Osteoblast (primary cell): ENCODE data around the gene ARMH2. TPM values are rescaled to one million over a fixed set of nuclear protein-coding genes. Genes with fewer than 3 reads are reported as not detected.

ENCODE experiments used
- DNase-seq: peaks from one replicate; pipeline ENCODE4 v3.0.0; 2011; ENCODE audit warnings: low spot score, mixed read lengths; ENCODE audit not compliant: insufficient read length; ENCODE audit errors: missing footprints
- H2AFZ ChIP-seq: 2 replicates; pipeline ENCODE4 v1.6.0; 2011; ENCODE audit warnings: mild to moderate bottlenecking, low read length
- H3K27ac ChIP-seq: 2 replicates; pipeline ENCODE4 v1.5.1; 2011; ENCODE audit warnings: mild to moderate bottlenecking, low read depth, low read length, moderate library complexity
- H3K27me3 ChIP-seq: 2 replicates; pipeline ENCODE4 v1.6.0; 2012; ENCODE audit warnings: mild to moderate bottlenecking, control low read depth, inconsistent platforms, low read length, moderate library complexity; ENCODE audit not compliant: insufficient read depth
- H3K36me3 ChIP-seq: 2 replicates; pipeline ENCODE4 v1.5.1; 2011; ENCODE audit warnings: mild to moderate bottlenecking, low read length, control low read depth, moderate library complexity; ENCODE audit not compliant: insufficient read depth
- H3K4me1 ChIP-seq: 2 replicates; pipeline ENCODE4 v1.5.1; 2011; ENCODE audit warnings: mild to moderate bottlenecking, low read length, control low read depth, moderate library complexity; ENCODE audit not compliant: insufficient read depth
- H3K4me2 ChIP-seq: 2 replicates; pipeline ENCODE4 v1.6.0; 2011; ENCODE audit warnings: mild to moderate bottlenecking, low read length; ENCODE audit not compliant: insufficient read depth
- H3K4me3 ChIP-seq: fragments of 200-600 bp; sonication (generic); 3 replicates; pipeline ENCODE4 v1.5.1; 2012; ENCODE audit warnings: mild to moderate bottlenecking, low read length, inconsistent platforms; ENCODE audit not compliant: insufficient read depth
- H3K79me2 ChIP-seq: 2 replicates; pipeline ENCODE4 v1.6.0; 2012; ENCODE audit warnings: mild to moderate bottlenecking, low read length, control low read depth, inconsistent platforms; ENCODE audit not compliant: insufficient read depth
- H3K9me3 ChIP-seq: 2 replicates; pipeline ENCODE4 v1.5.1; 2011; ENCODE audit warnings: low read depth, low read length, control low read depth
- H4K20me1 ChIP-seq: 2 replicates; pipeline ENCODE4 v1.6.0; 2012; ENCODE audit warnings: mild to moderate bottlenecking, low read length, control low read depth; ENCODE audit not compliant: insufficient read depth
- total RNA-seq: library from RNA; depleted of rRNA; stranded (reverse); fragments of >200 nt; gene quantifications from 2 replicates; pipeline ENCODE4 v1.2.3, GENCODE V29; 2012
- TF ChIP-seq, protein P1 (sequence below): IDR thresholded peaks from 2 replicates; pipeline ENCODE4 v1.5.1; 2011; ENCODE audit warnings: mild to moderate bottlenecking, low read depth, low read length, moderate library complexity; ENCODE audit errors: extremely low read depth

The ARMH2 gene
- total RNA-seq, 1 donor: not detected

DNA sequence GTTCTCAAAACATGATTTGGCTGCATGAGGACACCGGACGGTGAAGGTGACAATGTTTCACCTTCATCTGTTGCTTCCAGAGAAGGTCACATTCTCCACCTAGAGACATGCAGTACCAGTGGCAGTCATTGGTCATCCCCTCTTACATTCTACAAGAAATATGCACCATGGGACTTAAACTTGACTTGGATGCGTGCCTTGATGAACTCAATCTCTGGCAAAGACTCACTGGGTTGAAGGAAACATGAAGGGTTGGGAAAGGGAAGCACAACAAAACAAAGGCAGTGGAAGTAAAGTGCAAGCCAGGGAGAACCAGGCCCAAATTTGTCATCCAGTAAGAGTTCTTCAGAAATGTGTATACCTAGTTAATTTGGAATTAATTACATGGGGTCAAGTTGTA is 39.4 kb upstream of the ARMH2 start:
- Histone ChIP-seq H3K27ac (no peak overlapping the region), H3K79me2 (no peaks in the 10 kb centered on the region), H4K20me1 (no peaks in the 10 kb centered on the region), H3K27me3 (no peaks in the 10 kb centered on the region), H3K9me3 (no peaks in the 10 kb centered on the region), H3K4me3 (no peak overlapping the region), H3K36me3 (no peaks in the 10 kb centered on the region), H2AFZ (no peak overlapping the region), H3K4me1 (peaks cover 2% of the 10 kb centered on the region), H3K4me2 (no peak overlapping the region)
- no peak for DNase-seq
- TF ChIP-seq, protein P1, sequence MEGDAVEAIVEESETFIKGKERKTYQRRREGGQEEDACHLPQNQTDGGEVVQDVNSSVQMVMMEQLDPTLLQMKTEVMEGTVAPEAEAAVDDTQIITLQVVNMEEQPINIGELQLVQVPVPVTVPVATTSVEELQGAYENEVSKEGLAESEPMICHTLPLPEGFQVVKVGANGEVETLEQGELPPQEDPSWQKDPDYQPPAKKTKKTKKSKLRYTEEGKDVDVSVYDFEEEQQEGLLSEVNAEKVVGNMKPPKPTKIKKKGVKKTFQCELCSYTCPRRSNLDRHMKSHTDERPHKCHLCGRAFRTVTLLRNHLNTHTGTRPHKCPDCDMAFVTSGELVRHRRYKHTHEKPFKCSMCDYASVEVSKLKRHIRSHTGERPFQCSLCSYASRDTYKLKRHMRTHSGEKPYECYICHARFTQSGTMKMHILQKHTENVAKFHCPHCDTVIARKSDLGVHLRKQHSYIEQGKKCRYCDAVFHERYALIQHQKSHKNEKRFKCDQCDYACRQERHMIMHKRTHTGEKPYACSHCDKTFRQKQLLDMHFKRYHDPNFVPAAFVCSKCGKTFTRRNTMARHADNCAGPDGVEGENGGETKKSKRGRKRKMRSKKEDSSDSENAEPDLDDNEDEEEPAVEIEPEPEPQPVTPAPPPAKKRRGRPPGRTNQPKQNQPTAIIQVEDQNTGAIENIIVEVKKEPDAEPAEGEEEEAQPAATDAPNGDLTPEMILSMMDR: no peak

DNA sequence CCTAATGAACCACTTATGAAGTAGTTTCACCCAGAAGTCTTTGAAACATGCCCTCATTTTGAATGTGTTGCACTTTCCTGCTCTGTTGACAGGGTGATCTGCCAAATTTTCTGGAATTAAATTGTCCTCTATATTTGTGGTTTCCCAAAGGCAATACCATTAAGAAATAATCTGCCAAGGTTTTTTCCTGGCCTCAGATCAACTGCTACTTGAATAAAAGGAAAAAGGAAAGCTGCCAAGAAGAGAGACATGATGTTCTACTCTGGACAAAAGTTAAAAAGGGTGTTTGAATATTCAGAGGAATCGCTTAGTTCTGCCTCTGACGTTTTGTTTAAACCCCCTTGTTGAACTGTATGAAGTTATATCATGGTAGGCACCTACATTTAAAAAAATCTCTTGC is 37.4 kb upstream of the ARMH2 start:
- Histone ChIP-seq H3K4me2 (no peak overlapping the region), H2AFZ (no peak overlapping the region), H3K27ac (no peak overlapping the region), H3K27me3 (no peaks in the 10 kb centered on the region), H3K4me1 (peaks cover 17% of the 10 kb centered on the region), H4K20me1 (no peaks in the 10 kb centered on the region), H3K79me2 (no peaks in the 10 kb centered on the region), H3K4me3 (no peak overlapping the region), H3K36me3 (no peaks in the 10 kb centered on the region), H3K9me3 (no peaks in the 10 kb centered on the region)
- no peak for DNase-seq
- TF ChIP-seq, protein P1: no peak

DNA sequence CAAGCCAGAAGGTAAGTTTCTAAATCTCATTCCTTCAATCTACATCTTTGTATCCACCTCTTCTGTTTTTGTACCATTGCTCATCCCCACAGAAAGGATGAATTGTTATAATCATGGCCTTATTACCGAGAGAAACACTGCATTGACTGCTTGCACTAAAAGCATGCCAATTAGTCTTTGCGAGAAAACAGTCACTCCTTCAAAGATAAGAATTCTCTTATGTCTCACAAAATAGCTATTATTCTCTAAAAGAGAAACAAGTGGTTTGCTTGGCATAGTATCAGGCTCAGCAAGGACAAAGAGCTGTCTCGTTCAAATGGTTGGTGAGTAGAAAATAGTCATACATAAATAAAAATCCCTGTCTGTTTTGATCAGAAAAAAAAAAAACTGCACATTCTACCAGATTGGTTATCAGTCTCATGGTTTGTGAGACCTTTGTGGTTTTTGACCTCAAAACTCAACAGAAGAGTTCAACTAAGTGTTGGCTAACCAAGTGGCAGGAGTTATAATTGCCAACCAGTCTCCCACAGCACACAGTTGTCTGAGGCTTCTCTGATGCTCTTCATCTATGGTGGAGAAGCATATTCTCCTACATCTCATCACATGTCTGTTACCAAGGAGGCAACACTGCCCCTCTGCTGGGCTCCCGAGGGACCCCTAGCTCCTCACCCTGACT is 35.1 kb upstream of the ARMH2 start:
- peaks cover 16% of the 10 kb centered on the region for H3K4me1 ChIP-seq
- peak overlapping the region; percentile 12 for H2AFZ ChIP-seq
- DNase-seq: no peak
- TF ChIP-seq, protein P1: no peak
- no peak overlapping the region for H3K4me3 ChIP-seq
- H3K36me3 ChIP-seq: no peaks in the 10 kb centered on the region
- no peak overlapping the region for H3K4me2 ChIP-seq
- no peaks in the 10 kb centered on the region for H3K79me2 ChIP-seq
- no peaks in the 10 kb centered on the region for H4K20me1 ChIP-seq
- H3K27ac ChIP-seq: no peak overlapping the region
- H3K27me3 ChIP-seq: no peaks in the 10 kb centered on the region
- H3K9me3 ChIP-seq: no peaks in the 10 kb centered on the region

DNA sequence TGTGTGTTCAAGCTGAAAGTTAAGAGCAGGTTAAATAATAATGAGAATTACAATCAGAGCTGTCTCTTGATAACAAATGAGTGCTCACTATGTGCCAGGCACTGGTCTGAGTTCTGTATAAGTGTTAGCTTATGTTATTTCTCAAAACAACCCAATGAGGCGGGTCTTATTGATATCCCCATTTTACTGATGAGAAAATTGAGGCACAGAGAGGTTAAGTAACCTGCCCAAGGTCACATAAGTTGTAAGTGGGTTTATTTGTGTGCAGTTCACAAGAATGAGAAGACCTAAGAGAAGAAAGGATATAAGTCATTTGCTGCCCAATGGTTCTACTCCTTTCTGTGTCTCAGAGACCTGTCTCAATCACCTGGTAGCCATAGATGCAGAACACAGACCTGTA is 34.1 kb upstream of the ARMH2 start:
- Histone ChIP-seq H4K20me1 (no peaks in the 10 kb centered on the region), H3K36me3 (no peaks in the 10 kb centered on the region), H3K4me2 (peak overlapping the region; percentile 41), H3K4me1 (peaks cover 16% of the 10 kb centered on the region), H3K4me3 (no peak overlapping the region), H3K27ac (peak overlapping the region; percentile 6), H3K27me3 (no peaks in the 10 kb centered on the region), H3K9me3 (no peaks in the 10 kb centered on the region), H3K79me2 (no peaks in the 10 kb centered on the region), H2AFZ (no peak overlapping the region)
- no peak for DNase-seq
- TF ChIP-seq, protein P1: no peak
